ENCODE results near the gene RPS5.
"Not testable (repeated sequence)": the region's sequence is repeated elsewhere in the genome, so short reads cannot be mapped to it uniquely, and the experiment has no call there.

The RPS5 gene

DNA sequence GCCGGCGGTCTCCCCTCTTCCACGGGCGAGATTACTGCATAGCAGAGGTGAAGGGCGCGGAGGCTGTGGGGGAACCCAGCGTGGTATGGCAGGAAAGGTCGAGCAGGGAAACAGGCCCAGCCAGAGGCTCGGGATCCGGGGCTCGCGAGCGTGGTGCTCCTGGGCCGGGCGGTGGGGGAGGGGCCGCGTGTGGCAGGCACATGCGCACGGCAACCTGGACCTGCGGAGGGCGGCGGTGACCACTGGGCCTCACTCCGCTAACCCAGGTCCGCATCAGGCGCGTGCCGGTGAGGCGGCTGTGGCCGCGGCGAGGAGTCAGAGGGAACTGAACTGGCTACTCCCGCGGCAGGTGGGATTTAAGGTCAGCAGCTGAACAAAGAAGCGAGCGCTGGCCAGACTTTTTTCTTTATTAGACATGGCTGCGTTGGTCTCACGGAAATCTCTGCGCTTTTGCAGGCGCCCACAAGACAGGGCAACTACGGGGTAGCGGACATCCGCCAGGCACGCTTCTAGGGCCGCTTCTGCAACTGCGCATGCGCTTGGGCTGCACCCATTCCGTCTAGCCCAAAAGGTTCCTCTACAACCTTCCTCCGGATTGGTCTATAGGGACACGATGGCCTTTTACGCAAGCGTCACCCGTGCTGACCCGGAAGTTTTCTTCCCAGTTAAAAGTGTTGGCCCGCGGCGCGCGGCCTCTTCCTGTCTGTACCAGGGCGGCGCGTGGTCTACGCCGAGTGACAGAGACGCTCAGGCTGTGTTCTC lies at the start of gene RPS5:
Gene RPS5 (plus strand): TSS at position 694 of the 762 bp plus-strand sequence. CDS start 869 bp downstream, outside the sequence.
- peak; percentile 97 for DNase-seq

DNA sequence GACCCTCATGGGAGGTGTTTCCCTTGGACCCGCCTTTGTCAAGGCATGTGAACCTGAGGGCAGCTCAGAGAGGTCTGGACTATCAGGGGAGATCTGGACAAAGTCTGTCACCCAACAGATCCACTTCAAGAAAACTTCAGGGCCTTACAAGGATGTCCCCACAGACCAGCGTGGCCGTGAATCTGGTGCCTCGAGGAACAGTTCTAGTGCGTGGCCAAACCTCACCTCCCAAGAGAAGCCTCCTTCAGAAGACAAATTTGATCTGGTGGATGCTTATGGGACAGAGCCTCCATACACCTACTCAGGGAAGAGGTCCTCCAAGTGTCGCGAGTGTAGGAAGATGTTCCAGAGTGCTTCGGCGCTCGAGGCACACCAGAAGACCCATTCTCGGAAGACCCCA lies 48.7 kb upstream of the RPS5 start:
- DNase-seq = no peak

DNA sequence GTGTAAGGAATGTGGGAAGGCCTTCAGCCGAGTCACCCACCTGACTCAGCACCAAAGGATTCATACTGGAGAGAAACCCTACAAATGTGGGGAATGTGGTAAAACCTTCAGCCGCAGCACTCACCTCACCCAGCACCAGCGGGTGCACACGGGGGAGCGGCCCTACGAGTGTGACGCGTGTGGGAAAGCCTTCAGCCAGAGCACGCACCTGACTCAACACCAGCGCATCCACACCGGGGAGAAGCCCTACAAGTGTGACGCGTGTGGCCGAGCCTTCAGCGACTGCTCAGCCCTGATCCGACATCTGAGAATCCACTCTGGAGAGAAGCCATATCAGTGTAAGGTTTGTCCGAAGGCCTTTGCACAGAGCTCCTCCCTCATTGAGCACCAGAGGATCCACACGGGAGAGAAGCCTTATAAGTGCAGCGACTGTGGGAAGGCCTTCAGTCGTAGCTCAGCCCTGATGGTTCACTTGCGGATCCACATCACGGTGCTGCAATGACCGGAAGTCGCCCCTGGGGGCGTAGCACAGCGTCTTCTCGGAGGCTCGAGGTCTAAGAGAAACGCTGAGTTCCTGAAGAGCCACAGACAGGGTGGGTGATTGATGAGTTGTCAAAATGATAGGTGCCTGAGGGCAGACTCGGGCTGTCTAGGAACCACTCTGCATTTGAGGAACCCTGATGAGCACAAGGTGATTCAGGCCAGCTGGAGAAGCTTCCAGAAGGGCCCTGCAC lies 48.1 kb upstream of the RPS5 start:
- DNase-seq = no peak

DNA sequence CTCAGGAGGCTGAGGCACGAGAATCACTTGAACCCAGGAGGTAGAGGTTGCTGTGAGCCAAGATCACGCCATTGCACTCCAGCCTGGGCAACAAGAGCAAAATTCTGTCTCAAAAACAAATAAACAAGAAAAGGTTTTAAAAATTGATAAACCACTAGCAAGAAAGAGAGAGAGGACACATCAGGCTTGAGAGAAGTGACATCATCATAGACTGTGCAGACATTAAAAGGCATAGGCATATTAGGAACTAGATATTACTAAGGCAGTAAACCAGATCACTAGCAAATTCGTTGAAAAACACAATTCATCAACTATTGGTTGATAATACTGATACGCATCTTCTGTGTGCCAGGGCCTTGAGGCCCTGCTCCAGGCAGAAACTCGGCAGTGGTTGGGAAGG lies 41.5 kb upstream of the RPS5 start:
- no peak for DNase-seq

DNA sequence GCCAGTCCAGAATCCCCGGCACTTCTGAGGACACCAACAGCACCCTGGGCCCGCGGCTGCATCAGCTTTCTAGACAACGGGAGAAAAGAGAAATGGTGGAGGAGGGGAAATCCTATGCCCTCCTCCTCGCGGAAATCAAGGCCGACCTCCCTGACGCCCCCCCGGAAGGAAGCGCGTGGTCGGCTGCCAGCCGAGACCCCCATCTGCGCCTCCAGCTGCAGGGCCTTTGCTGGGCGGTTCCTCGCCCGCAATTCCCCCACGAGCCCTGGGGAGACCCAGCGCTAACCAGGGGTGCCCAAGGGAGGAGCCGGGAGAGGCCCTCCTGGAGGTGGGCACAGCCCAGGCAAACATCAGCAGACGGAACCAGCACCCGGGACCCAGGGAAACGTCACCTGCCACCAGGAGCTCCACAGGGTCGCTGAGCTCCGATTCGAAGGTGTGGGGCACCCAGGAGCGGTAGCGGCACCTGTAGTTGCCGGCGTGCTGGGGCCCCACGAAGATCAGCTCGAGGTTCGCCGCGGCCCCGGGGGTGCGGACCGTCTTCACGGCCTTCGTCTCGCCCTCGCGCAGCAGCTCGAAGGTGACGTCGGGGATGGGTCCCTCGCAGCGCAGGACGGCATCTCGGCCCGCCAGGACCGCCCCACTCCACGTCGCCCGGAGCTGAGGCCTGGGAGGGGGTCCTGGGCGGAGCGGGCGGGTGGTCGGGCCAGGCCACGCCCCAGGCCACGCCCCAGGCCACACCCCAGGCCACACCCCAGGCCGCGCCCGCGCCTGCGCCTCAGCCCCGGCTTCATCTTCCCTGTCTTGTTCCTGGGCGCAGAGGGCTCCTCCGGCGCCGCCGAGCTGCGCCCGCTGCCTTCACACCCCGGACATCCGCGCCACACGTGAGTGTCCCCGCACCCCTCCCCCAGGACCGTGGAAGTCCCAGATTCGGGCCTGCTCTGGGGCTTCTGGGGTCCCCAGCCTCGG lies 39.8 kb upstream of the RPS5 start:
- DNase-seq = peak; percentile 87

DNA sequence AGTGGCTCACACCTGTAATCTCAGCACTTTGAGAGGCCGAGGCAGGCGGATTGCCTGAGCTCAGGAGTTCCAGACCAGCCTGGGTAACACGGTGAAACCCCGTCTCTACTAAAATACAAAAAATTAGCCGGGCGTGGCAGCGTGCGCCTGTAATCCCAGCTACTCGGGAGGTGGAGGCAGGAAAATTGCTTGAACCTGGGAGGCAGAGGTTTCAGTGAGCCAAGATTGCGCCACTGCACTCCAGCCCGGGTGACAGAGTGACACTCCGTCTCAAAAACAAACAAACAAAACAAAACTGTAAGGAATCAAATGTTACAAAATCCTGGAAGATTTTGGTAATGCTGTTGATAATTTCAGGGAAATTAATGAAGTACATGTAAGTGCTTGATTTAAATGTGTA lies 39.0 kb upstream of the RPS5 start:
- DNase-seq = not testable (repeated sequence)

DNA sequence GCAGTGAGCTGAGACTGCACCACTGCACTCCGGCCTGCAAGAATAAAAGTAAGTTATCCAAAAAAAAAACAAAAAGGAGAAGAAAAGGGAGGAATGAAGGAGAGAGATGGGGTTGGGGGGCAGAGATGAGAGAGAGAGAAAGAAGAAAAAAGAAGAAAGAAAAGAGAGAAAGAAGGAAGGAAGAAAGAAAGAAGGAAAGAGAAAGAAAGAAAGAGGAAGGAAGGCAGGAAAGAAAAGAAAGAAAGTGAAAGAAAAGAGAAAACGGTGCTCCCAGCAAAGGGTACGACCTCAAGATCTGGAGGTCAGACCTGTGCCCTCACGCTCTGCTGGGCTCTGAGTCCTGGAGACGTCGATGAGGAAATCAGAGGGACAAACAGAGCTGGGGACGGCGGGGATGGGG lies 37.5 kb upstream of the RPS5 start:
- no peak for DNase-seq

DNA sequence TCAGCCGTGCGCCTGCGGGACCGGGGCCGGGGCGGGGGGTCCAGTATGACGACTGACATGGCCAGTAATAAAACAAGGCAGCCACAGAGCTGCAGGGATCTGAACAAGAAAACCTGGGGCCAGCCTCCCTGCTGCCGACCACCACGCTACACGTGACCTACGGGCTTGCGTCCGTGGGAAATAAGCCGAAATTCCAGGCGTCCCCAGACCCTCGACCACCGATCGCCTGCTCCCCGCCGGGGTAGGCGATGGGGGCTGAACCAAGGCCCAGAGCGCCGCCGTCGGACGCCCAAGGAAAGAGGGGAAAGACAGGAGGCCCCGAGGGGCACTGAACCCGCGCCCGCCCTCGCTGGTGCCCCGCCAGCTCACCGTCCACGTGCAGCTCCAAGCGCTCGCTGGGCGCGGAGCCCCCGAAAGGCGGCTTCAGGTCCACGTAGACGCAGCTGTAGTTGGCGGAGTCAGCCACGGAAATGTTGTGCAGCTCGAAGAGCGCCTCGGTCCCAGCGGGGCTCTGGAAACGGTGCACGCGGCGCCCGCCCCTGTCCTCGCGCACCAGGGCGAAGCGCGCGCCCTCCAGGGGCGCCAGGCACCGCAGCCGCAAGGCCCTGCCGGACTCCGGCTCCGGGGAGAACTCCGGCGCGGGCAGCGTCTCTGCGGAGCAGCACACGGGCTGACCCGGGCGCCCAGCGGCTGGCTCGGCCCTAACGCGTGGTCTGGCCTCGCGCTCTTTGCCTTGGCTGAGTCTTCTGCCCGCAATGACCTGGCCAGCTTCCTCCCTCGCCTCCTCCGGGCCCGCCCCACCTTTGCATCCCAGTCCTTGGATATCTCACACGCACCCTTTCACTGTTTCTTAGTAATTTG lies 36.8 kb upstream of the RPS5 start:
- DNase-seq = peak; percentile 78

DNA sequence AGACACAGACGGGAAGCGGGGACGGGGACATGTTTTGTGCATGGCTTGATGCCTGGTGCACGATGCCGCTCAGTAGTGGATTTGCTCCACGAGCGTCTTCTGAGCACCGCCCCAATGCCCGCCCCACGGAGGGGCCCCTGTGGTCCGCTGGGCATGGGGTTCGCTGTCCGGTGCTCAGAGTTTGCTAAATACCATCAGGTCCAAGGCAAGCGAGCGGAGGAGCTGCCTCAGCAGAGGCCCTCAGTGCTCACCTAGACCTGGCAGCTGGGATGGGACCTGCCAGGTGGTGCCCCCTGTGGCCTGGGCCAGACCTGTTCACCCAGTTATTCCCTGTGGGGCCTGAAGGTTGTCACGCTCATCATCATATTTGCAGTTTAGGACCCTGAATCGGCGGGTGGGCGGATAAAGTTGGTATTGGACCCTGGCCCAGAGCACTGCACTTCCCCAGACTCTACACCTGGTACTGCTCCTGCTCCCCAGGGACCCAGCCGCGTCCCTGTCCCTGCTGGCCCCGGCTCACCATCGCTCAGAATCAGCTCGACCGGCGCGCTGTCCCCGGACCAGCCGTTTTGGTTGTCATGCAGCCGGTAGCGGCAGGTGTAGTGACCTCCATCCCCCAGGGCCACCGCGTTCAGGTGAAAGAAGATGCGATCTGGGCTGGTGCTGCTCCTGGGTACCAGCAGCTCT lies 36.1 kb upstream of the RPS5 start:
- DNase-seq = no peak

DNA sequence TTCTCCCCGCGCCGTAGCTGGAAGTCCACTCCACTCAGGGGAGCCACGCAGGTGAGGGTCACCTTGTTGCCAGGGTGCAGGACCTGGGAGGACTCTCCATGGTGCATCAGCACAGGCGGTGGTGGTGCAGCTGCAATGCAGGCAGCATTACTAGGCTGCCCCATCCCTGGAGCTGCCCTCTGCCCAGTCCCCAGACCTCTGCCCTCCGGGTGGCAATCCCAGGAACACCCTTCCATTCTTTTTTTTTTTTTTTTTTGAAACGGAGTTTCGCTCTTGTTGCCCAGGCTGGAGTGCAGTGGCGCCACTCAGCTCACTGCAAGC lies 35.6 kb upstream of the RPS5 start:
- DNase-seq = no peak

DNA sequence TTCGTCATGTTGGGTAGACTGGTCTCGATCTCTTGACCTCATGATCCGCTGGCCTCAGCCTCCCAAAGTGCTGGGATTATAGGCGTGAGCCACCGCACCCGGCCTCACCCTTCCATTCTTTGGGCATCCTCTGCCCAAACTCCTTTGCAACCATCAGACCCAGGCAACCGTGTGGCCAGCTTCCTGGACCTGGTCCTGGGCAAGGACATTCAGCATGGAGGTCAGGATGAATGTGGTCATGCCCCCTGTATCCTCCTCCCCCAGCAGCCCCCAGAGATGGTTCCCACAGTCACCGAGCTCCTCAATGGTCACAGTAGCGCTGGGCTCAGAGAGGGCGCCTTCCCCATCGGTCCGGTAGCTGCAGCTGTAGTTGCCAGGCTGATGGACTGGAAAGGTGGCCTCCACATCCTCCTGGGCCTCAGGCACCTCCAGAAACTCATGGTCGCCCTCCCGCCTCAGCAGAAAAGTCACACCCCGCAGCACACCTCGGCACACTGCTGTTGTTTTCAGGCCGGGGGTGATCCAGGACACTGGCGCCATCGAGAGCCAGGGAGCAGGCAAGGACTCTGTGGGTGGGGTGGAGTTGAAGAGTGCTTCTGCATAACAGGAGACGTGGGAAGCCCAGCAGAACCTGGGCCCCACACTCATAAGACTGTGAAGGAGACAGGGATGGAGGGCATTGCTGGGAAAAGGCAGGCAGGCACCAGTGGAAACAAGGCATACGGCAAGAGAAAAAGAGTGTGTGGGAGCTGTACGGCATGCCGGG lies 34.9 kb upstream of the RPS5 start:
- DNase-seq = no peak

DNA sequence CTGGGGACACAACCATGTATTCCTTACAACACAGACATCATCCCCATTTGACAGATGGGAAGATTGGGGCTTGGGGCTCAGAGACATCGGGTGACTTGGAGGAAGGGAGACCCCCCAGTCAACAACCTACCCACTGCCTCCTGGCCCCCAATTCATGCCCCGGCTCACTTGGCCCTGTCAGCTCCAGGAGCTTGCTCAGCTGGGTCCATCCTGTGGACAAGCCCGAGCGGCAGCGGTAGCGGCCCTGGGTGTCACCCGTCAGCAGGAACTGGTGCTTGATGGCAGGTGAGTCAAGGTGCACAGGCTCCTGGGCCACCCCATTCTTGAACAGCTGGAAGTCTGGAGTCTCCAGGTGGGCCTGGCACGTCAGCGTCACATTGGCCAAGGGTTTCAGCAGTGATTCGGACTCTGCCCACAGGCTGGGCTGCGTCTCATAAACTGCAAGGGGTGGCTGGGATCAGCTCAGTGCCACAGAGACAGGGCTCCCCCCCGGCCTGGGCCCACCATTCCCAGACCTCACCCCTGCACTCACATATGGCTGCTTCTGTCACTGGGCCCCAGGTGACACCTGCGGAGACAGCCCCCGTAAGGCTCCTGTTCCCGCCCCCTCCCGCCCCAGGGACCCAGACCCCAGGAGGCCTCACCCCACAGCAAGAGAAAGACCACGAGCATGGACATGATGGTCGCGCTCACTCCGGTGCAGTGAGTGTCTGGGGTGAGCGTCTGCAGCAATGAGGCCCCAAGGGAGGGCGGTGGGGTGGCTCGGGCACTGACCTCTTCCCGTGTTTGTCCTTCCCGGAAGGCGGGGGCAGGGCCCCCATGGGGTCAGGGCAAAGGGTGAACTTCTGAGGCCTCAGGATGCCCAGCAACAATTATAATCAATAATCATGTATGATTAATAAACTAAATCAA lies 34.1 kb upstream of the RPS5 start, which contains the start of gene A1BG:
Gene A1BG (minus strand): TSS at position 733 of the 912 bp plus-strand sequence. CDS start 55 bp downstream, at position 678.
- DNase-seq = no peak

DNA sequence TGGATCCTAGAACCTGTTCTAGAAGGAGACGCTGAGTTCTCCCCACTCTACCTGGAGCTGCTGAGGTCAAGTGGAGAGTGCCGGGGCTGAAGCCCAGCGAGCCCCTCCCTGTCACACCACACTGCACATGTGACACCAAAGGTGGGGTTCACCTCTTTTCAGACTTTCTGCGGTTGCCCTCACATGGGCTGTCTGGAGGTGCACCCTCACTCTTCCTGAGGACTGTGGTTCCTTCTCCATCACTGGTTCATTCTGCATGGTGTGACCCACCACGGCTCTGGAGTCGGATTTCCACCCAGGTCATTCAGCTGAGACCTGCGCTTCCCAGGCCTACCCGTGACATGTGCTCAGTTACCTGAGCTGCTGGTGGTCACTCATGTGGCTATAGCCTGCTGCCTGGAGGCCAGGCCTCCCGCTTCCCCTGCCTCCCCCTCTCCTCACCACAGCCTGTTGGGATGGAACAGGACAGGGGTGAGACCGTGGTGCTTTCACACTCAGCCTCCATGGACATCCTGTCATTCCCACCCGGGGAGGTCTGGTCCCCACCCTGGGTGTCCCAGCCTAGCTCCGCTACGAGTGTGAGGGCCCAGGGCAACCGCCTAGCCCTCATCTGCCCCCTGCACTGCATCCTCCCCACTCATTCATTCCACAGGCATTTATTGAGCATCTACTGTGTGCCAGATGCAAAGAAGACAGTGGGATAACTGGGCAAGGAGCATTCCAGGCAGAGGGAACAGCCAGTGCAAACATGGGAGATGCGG lies 33.2 kb upstream of the RPS5 start:
- no peak for DNase-seq

DNA sequence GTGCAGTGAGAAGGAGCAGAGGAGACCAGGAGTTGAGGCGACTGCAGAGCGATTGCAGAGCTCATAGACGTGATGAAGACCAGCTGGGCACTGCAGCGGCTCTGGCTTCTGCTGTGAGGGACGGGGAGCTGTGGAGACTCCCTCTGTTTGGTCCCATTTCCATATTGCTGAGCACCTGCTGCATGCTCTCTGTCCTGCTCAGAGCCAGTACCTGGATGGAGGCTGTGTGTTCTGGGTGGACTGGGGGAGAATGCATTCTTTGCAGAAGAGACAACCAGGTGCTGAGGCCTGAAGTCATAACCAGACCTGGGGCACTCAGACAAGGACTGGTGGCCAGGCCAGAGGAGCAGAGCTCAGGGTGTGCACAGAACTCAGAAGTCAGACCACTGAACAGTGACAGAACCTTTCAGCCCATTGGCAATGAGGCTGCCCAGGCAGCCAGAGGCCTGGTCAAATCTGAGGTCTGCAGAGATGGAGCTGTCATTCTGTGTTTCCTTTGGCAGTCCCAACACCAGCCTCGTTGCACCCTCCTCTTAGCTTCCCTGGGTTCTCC lies 32.5 kb upstream of the RPS5 start:
- DNase-seq = no peak

DNA sequence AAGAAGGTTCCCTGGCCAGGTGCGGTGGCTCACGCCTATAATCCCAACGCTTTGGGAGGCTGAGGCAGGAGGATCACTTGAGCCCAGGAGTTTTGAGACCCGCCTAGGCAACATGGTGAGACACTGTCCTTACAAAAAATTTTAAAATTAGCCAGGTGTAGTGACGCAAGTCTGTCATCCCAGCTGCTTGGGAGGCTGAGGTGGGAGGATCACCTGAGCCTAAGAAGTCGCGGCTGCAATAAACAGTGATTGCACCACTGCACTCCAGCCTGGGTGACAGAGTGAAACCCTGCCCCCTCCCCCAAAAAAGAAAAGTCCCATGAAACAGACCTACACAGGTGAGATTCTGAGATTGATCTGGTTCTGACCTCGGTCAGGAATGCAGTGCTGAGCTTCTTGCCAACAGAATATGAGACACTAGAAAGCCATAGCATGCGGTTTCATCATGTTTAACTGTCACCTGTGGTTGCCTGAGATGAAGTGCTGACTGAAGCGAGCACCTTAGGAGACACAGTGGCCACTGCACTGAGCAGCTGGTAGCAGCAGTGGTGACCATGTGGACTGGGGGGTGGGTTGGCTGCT lies 31.8 kb upstream of the RPS5 start:
- DNase-seq = no peak

DNA sequence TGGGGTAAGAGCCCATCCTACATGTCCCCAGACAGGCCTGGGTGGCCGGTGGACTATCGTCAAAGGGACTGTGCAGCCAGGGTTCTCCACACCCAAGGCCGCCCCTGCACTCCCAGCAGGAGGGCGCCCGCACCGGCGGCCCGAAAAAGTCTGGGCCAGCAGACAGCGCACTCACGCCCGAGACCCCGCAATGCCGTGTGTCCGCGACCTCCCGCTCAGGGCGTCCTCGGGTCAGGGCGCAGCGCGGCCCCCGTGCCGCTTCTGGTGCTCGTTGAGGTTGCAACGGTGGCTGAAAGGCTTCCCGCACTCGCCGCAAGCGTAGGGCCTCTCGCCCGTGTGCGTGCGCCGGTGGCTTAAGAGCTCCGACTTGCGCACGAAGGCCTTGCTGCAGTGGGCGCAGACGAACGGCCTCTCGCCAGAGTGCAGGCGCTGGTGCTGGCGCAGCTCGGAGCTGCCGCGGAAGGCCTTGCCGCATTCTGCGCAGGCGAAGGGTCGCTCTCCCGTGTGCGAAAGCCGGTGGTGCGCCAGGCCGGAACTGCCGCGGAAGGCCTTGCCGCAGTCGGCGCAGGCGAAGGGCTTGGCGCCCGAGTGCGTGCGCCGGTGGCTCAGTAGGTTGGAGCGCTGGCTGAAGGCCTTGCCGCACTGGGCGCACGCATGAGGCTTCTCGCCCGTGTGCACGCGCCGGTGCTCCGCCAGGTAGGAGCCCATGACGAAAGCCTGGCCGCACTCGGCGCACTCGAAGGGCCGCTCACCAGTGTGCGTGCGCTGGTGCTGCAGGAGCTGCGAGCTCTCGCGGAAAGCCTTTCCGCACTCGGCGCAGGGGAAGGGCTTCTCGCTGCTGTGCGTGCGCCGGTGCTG lies 30.9 kb upstream of the RPS5 start:
- DNase-seq = peak; percentile 62

Measured in retina (tissue), 1 donor.